Measurements from ENCODE around the gene BRSK2. TPM values are rescaled to one million over a fixed set of nuclear protein-coding genes. Genes with fewer than 3 reads are reported as not detected.

BRSK2 gene
- total and polyA plus RNA-seq, 9 of the 15 experiments (the other 6 are each of a cell fraction or from before 2014, with no cell fraction given) = 0.06 to 0.52 (median 0.18) TPM; not detected in 5

- H3K9me3 ChIP-seq (replicated peaks; ENCODE audit: control insufficient read depth, insufficient read depth, low read depth, low read length) = no peaks in the 10 kb centered on the region
- no peaks in the 10 kb centered on the region for H3K9me1 ChIP-seq (ENCODE audit: control insufficient read depth, insufficient read depth, low read length)
- FAIRE-seq = no peak
- no peaks in the 10 kb centered on the region for H3K36me3 ChIP-seq (ENCODE audit: control insufficient read depth, insufficient read depth, low read length)
- WGBS (ENCODE audit: insufficient coverage, low coverage, missing lambda C conversion rate) = 5% methylated on average over 11 of the region's 11 CpGs
- no peak overlapping the region for H3K27ac ChIP-seq (ENCODE audit: extremely low read depth, low read depth, low read length)
- TF ChIP-seq ZNF175 (CRISPR knock-in tag; IDR thresholded peaks at IDR 0.05; ENCODE audit: low read depth) (no peak), MECOM (CRISPR knock-in tag; IDR thresholded peaks at IDR 0.05) (no peak), ESRRB (CRISPR knock-in tag; IDR thresholded peaks at IDR 0.05; ENCODE audit: borderline replicate concordance) (no peak), ZNF316 (IDR thresholded peaks at IDR 0.05) (no peak), MAFK (IDR thresholded peaks at IDR 0.05; ENCODE audit: low read length) (no peak), KLF10 (CRISPR knock-in tag; IDR thresholded peaks at IDR 0.05) (no peak), ZNF146 (CRISPR knock-in tag; IDR thresholded peaks at IDR 0.05; ENCODE audit: unreplicated experiment) (no peak), PTRF (tag; IDR thresholded peaks at IDR 0.05) (no peak), POLR3A (IDR thresholded peaks at IDR 0.05; ENCODE audit: borderline replicate concordance, extremely low read depth, insufficient read depth, insufficient read length) (no peak), VEZF1 (CRISPR knock-in tag; IDR thresholded peaks at IDR 0.05) (no peak), GATA2 (CRISPR knock-in tag; IDR thresholded peaks at IDR 0.05) (no peak), TFAP4 (CRISPR knock-in tag; IDR thresholded peaks at IDR 0.05; ENCODE audit: borderline replicate concordance) (no peak), ETS1 (conservative IDR thresholded peaks at IDR 0.05; ENCODE audit: control insufficient read depth, low read depth, low read length) (no peak), ZSCAN29 (IDR thresholded peaks at IDR 0.05) (no peak), HEY1 (CRISPR knock-in tag; IDR thresholded peaks at IDR 0.05; ENCODE audit: borderline replicate concordance) (no peak), SIN3B (IDR thresholded peaks at IDR 0.05; ENCODE audit: low read depth) (no peak), KDM2B (CRISPR knock-in tag; IDR thresholded peaks at IDR 0.05) (no peak)
- CTCF ChIA-PET (ENCODE audit: low intra/inter-chr PET ratio) = no interaction called here
- BruUV-seq (replicated peaks) = no TSS peak
- peaks cover 0 to 24% of the 10 kb centered on the region in 2 experiments; a peak in 1 of 5 replicates for H3K4me1 ChIP-seq (replicated peaks in 1 of 2; ENCODE audit: control insufficient read depth in 2 of 2, insufficient read depth in 2 of 2, low read length in 2 of 2)
- no peak overlapping the region for H2AFZ ChIP-seq (ENCODE audit: low read depth, low read length)
- H3K9ac ChIP-seq (ENCODE audit: insufficient read depth in 1 of 2, low read depth in 2 of 2, low read length in 2 of 2) = no peak overlapping the region
- peaks cover 23 to 78% of the 10 kb centered on the region in 2 experiments; a peak in 4 of 5 replicates for H3K27me3 ChIP-seq (ENCODE audit: control insufficient read depth in 2 of 2, insufficient read depth in 2 of 2, low read length in 2 of 2)
- H3K4me3 ChIP-seq = no peak overlapping the region
- ATAC-seq = no peak
- POLR2A ChIA-PET = interaction anchor here (0.8 kb wide), 1 partner anchor 20 kb away, joined by 5 read pairs; no protein-coding TSS in a partner anchor
- no peak overlapping the region for H3K4me2 ChIP-seq (ENCODE audit: insufficient read depth, low read length)
- intact Hi-C loops (cut with micrococcal nuclease) (no loop called here), in situ Hi-C loops (cut with MboI) (no loop called here)
- H3K79me2 ChIP-seq (ENCODE audit: control insufficient read depth, insufficient read depth, low read length) = no peaks in the 10 kb centered on the region
- no peaks in the 10 kb centered on the region; the same call in 1 of the 2 replicates for H4K20me1 ChIP-seq (replicated peaks; ENCODE audit: control insufficient read depth, insufficient read depth, low read length)
- DNase-seq (ENCODE audit: extremely low read depth in 1 of 4, low spot score in 3 of 4) = no peak
Measured at GRCh38 chr11:1371026-1371325, 18.8 kb upstream of the BRSK2 start.

Data from K562 (cell line).